Neural cell (in vitro differentiated cells): ENCODE measurements around the gene CDH1.

Experiments
- EP300 ChIP-seq: fragments of 450-650 bp; conservative IDR thresholded peaks from 2 replicates; pipeline ENCODE4 v1.6.1; 2014; ENCODE audit warnings: antibody characterized with exemption, mild to moderate bottlenecking, moderate library complexity; ENCODE audit not compliant: poor library complexity, severe bottlenecking
- EZH2 ChIP-seq: fragments of 200-600, 300-800 bp; shearing (Covaris generic), sonication (generic); IDR thresholded peaks from 2 replicates; pipeline ENCODE4 v1.6.1; 2014; ENCODE audit warnings: antibody characterized with exemption, low read length, borderline replicate concordance, mild to moderate bottlenecking; ENCODE audit not compliant: insufficient read depth, poor library complexity, severe bottlenecking
- POLR2AphosphoS5 ChIP-seq: IDR thresholded peaks from 2 replicates; pipeline ENCODE4 v1.6.1; 2012
- RAD21 ChIP-seq: fragments of 450-650 bp; conservative IDR thresholded peaks from 2 replicates; pipeline ENCODE4 v1.6.1; 2014; ENCODE audit warnings: antibody characterized with exemption, mild to moderate bottlenecking, moderate library complexity
- TF ChIP-seq, protein P1 (sequence below): fragments of 450-650 bp; IDR thresholded peaks from 2 replicates; pipeline ENCODE4 v1.5.1; 2014; ENCODE audit warnings: antibody characterized with exemption, mild to moderate bottlenecking, moderate library complexity; ENCODE audit not compliant: poor library complexity, severe bottlenecking

DNA sequence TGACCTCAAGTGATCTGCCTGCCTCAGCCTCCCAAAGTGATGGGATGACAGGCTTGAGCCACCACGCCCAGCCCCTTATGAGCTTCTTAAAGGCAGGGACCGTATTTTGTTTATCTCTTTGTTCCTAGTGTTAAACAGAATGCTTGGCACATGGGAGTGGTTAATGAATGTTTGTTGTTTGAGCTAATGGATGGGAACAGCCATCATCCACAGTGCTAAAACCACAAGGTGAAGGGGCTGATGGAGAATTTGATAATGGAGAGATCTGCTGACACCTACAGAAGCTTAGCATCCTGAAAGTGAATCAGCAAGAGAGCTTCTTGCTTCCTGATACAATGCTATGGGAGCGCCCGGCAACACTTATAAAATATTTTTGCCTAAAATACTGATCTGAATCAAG, 8.6 kb upstream of the CDH1 start:
- TF ChIP-seq, protein P1, sequence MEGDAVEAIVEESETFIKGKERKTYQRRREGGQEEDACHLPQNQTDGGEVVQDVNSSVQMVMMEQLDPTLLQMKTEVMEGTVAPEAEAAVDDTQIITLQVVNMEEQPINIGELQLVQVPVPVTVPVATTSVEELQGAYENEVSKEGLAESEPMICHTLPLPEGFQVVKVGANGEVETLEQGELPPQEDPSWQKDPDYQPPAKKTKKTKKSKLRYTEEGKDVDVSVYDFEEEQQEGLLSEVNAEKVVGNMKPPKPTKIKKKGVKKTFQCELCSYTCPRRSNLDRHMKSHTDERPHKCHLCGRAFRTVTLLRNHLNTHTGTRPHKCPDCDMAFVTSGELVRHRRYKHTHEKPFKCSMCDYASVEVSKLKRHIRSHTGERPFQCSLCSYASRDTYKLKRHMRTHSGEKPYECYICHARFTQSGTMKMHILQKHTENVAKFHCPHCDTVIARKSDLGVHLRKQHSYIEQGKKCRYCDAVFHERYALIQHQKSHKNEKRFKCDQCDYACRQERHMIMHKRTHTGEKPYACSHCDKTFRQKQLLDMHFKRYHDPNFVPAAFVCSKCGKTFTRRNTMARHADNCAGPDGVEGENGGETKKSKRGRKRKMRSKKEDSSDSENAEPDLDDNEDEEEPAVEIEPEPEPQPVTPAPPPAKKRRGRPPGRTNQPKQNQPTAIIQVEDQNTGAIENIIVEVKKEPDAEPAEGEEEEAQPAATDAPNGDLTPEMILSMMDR: no peak
- TF ChIP-seq RAD21 (no peak), EP300 (no peak), POLR2AphosphoS5 (no peak), EZH2 (no peak)
